CD14-positive monocyte (primary cell): ENCODE measurements around the gene TIAM2. TPM values are rescaled to one million over a fixed set of nuclear protein-coding genes. Genes with fewer than 3 reads are reported as not detected.

Experiments used
- DNase-seq, 3 donors: peaks; one replicate each; pipeline ENCODE4 v3.0.0-alpha.2; 2011 to 2022
- H2AFZ ChIP-seq: 2 replicates; pipeline ENCODE4 v1.6.0; 2012; ENCODE audit warnings: mild to moderate bottlenecking, low read depth, low read length, inconsistent platforms; ENCODE audit not compliant: insufficient read depth, poor library complexity, severe bottlenecking
- H3K27ac ChIP-seq, 2 donors: 1 replicate in 1 of 2; 2 replicates in 1 of 2; pipeline ENCODE4 v1.5.1; 2012 to 2013; ENCODE audit warnings: low read length in 2 of 2, control low read depth in 1 of 2, inconsistent platforms in 1 of 2, low read depth in 1 of 2, mild to moderate bottlenecking in 1 of 2
- H3K27me3 ChIP-seq, 2 donors: one replicate each; pipeline versions ENCODE4 v1.6.0 to v1.6.1; 2011 to 2013; ENCODE audit warnings: low read length in 2 of 2; ENCODE audit not compliant: control insufficient read depth in 2 of 2, insufficient read depth in 2 of 2
- H3K36me3 ChIP-seq, 2 donors: replicated peaks in 1 of 2; 1 replicate in 1 of 2; 2 replicates in 1 of 2; pipeline versions ENCODE4 v1.5.1 to v1.6.1; 2012 to 2013; ENCODE audit warnings: low read length in 2 of 2, control low read depth in 1 of 2, inconsistent platforms in 1 of 2, mild to moderate bottlenecking in 1 of 2; ENCODE audit not compliant: insufficient read depth in 2 of 2, control insufficient read depth in 1 of 2
- H3K4me1 ChIP-seq, 2 donors: 1 replicate in 1 of 2; 2 replicates in 1 of 2; pipeline versions ENCODE4 v1.5.1 to v1.6.1; 2012 to 2013; ENCODE audit warnings: low read length in 2 of 2, control low read depth in 1 of 2, inconsistent platforms in 1 of 2, mild to moderate bottlenecking in 1 of 2, moderate library complexity in 1 of 2; ENCODE audit not compliant: insufficient read depth in 2 of 2, control insufficient read depth in 1 of 2
- H3K4me2 ChIP-seq: replicated peaks from 2 replicates; pipeline ENCODE3; 2012; ENCODE audit warnings: low read length, moderate library complexity, mild to moderate bottlenecking; ENCODE audit not compliant: poor library complexity, severe bottlenecking; ENCODE audit errors: extremely low read depth
- H3K4me3 ChIP-seq, 3 experiments: fragments of 200-600 bp in 1 of 3; sonication (generic) in 1 of 3; replicated peaks in 1 of 3; 1 replicate in 2 of 3; 2 replicates in 1 of 3; pipeline ENCODE4 v1.5.1; 2011 to 2013; ENCODE audit warnings: low read length in 3 of 3, mild to moderate bottlenecking in 3 of 3, control low read depth in 2 of 3, low read depth in 2 of 3, inconsistent platforms in 1 of 3, moderate library complexity in 1 of 3
- H3K79me2 ChIP-seq: 2 replicates; pipeline ENCODE4 v1.6.0; 2012; ENCODE audit warnings: mild to moderate bottlenecking, control low read depth, inconsistent platforms, low read length, moderate library complexity; ENCODE audit not compliant: insufficient read depth
- H3K9ac ChIP-seq: 2 replicates; pipeline ENCODE4 v1.6.0; 2017; ENCODE audit warnings: low read length, mild to moderate bottlenecking; ENCODE audit not compliant: insufficient read depth, poor library complexity, severe bottlenecking
- H3K9me3 ChIP-seq, 2 donors: replicated peaks in 1 of 2; 1 replicate in 1 of 2; 2 replicates in 1 of 2; pipeline versions ENCODE4 v1.5.1 to v1.6.1; 2012 to 2013; ENCODE audit warnings: low read length in 2 of 2, control low read depth in 1 of 2; ENCODE audit not compliant: control insufficient read depth in 1 of 2, insufficient read depth in 1 of 2
- H4K20me1 ChIP-seq: 2 replicates; pipeline ENCODE4 v1.6.0; 2012; ENCODE audit warnings: mild to moderate bottlenecking, low read length, control low read depth, moderate library complexity; ENCODE audit not compliant: insufficient read depth
- H3K27ac Mint-ChIP-seq, 7 donors: one replicate each; pipeline ENCODE4 v1.8.0; 2020; ENCODE audit warnings: mild to moderate bottlenecking in 7 of 7, mixed read lengths in 7 of 7, moderate library complexity in 6 of 7, inconsistent platforms in 2 of 7
- H3K27me3 Mint-ChIP-seq, 3 donors: one replicate each; pipeline ENCODE4 v1.8.0; 2021 to 2022; ENCODE audit warnings: low read depth in 3 of 3, mild to moderate bottlenecking in 3 of 3, mixed read lengths in 3 of 3, moderate library complexity in 3 of 3, inconsistent platforms in 1 of 3
- H3K36me3 Mint-ChIP-seq, 2 donors: one replicate each; pipeline ENCODE4 v1.8.0; 2020; ENCODE audit warnings: mixed read lengths in 2 of 2, inconsistent platforms in 1 of 2, mild to moderate bottlenecking in 1 of 2
- H3K4me1 Mint-ChIP-seq: one replicate; pipeline ENCODE4 v1.8.0; 2020; ENCODE audit warnings: mild to moderate bottlenecking, mixed read lengths
- H3K4me3 Mint-ChIP-seq, 2 donors: one replicate each; pipeline ENCODE4 v1.8.0; 2020; ENCODE audit warnings: mild to moderate bottlenecking in 2 of 2, mixed read lengths in 2 of 2, moderate library complexity in 1 of 2
- H3K9me3 Mint-ChIP-seq, 7 donors: one replicate each; pipeline ENCODE4 v1.8.0; 2020 to 2022; ENCODE audit warnings: mixed read lengths in 7 of 7, mild to moderate bottlenecking in 6 of 7, moderate library complexity in 6 of 7, inconsistent platforms in 2 of 7
- WGBS: methylation state at CpG from one replicate; pipeline ENCODE4 v1.1.5; 2013; ENCODE audit warnings: missing lambda C conversion rate; ENCODE audit not compliant: insufficient coverage; 5-methylcytosine and 5-hydroxymethylcytosine counted together
- intact Hi-C, 2 donors: fragments of 100-400 bp; cut with micrococcal nuclease; formaldehyde crosslinking; loops; one replicate each; pipeline versions ENCODE4 v1.15.0 to v1.15.1; 2023
- polyA plus RNA-seq, 3 donors: library from polyadenylated mRNA; depleted of rRNA in 1 of 3; unstranded in 2 of 3; stranded (reverse) in 1 of 3; fragments of 300-500 nt in 2 of 3; fragments of >200 nt in 1 of 3; fragmentation: Illumina TruSeq in 2 of 3; gene quantifications; 1 replicate in 2 of 3; 2 replicates in 1 of 3; pipeline ENCODE4 v1.2.3, GENCODE V29; 2012 to 2021
- TF ChIP-seq, protein P1 (sequence below): fragments of 200-600 bp; IDR thresholded peaks from one replicate; pipeline ENCODE4 v1.8.0; 2022; ENCODE audit warnings: antibody characterized with exemption, mild to moderate bottlenecking

The TIAM2 gene
- polyA plus RNA-seq, 3 donors: 0.25 to 4.2 (median 0.67) TPM

DNA sequence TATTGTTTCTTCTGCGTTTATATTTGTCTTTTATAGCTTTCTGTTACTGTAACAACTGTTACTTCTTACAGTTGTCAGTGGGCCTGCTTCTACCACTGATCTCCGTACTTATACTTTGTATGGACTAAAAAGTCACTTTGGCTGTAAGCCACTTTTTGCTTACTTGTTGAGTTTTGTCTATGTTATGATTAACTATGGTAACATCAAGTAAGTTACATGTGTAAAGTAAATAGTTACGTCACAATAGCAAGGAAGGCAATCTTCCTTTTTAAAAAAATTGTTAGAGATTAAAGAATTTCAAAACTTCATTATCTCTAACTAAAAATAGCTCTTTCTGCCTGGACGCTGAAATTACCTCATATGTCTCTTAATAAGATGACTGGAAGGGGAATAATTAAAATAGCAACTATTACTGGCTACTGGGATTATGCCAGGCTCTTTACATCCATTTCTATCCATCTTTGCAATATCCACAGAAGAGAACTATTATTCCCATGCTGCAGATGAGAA, 308.3 kb downstream of the TIAM2 start:
- Histone ChIP-seq H3K36me3 (peaks cover 8 to 46% of the 10 kb centered on the region in 2 donors), H3K9me3 (no peaks in the 10 kb centered on the region), H3K79me2 (no peaks in the 10 kb centered on the region), H3K27me3 (no peaks in the 10 kb centered on the region), H4K20me1 (no peaks in the 10 kb centered on the region), H2AFZ (no peak overlapping the region), H3K4me1 (no peaks in the 10 kb centered on the region), H3K4me3 (no peak overlapping the region), H3K9ac (no peak overlapping the region), H3K4me2 (no peak overlapping the region), H3K27ac (no peak overlapping the region)
- H3K27me3 Mint-ChIP-seq: no peaks in the 10 kb centered on the region
- H3K4me3 Mint-ChIP-seq: no peak overlapping the region
- WGBS: no CpG with 5 or more reads among the region's 4 CpGs
- DNase-seq: no peak
- H3K27ac Mint-ChIP-seq: no peak overlapping the region
- intact Hi-C loops: no loop called here
- TF ChIP-seq, protein P1, sequence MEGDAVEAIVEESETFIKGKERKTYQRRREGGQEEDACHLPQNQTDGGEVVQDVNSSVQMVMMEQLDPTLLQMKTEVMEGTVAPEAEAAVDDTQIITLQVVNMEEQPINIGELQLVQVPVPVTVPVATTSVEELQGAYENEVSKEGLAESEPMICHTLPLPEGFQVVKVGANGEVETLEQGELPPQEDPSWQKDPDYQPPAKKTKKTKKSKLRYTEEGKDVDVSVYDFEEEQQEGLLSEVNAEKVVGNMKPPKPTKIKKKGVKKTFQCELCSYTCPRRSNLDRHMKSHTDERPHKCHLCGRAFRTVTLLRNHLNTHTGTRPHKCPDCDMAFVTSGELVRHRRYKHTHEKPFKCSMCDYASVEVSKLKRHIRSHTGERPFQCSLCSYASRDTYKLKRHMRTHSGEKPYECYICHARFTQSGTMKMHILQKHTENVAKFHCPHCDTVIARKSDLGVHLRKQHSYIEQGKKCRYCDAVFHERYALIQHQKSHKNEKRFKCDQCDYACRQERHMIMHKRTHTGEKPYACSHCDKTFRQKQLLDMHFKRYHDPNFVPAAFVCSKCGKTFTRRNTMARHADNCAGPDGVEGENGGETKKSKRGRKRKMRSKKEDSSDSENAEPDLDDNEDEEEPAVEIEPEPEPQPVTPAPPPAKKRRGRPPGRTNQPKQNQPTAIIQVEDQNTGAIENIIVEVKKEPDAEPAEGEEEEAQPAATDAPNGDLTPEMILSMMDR: no peak
- peaks cover 2% of the 10 kb centered on the region for H3K4me1 Mint-ChIP-seq
- H3K36me3 Mint-ChIP-seq: peaks cover 34 to 52% of the 10 kb centered on the region in 2 donors
- H3K9me3 Mint-ChIP-seq: peaks cover 0 to 5% (median 1%) of the 10 kb centered on the region in 7 donors

DNA sequence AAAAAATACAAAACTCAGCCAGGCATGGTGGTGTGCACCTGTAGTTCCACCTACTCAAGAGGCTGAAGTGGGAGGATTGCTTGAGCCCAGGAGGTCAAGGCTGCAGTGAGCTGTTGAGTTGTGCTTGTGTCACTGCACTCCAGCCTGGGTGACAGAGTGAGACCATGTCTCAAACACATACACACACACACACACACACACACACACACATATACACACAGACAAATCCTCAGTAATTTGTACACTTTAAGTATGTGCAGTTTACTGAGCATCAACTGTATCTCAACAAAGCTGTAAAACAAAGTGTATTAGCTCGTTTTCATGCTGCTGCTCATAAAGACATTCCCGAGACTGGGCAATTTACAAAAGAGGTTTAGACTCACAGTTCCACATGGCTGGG, 311.8 kb downstream of the TIAM2 start:
- Mint-ChIP-seq H3K4me1 (peaks cover 2% of the 10 kb centered on the region), H3K4me3 (no peak overlapping the region), H3K36me3 (peaks cover 32 to 51% of the 10 kb centered on the region in 2 donors), H3K9me3 (peaks cover 0 to 5% (median 1%) of the 10 kb centered on the region in 7 donors), H3K27ac (peak overlapping the region in 1 of 7 donors; percentile 48), H3K27me3 (no peaks in the 10 kb centered on the region)
- H3K9ac ChIP-seq: no peak overlapping the region
- H3K36me3 ChIP-seq: peaks cover 4 to 51% of the 10 kb centered on the region in 2 donors
- no peak overlapping the region for H3K4me2 ChIP-seq
- no peaks in the 10 kb centered on the region for H3K4me1 ChIP-seq
- H4K20me1 ChIP-seq: no peaks in the 10 kb centered on the region
- intact Hi-C loops: no loop called here
- TF ChIP-seq, protein P1: no peak
- H3K79me2 ChIP-seq: no peaks in the 10 kb centered on the region
- H3K4me3 ChIP-seq: no peak overlapping the region
- 95% methylated on average over 2 of the region's 2 CpGs for WGBS
- no peaks in the 10 kb centered on the region for H3K9me3 ChIP-seq
- H3K27ac ChIP-seq: no peak overlapping the region
- no peak for DNase-seq
- no peak overlapping the region for H2AFZ ChIP-seq
- no peaks in the 10 kb centered on the region for H3K27me3 ChIP-seq
